Prostate gland (tissue), 2 donors: Measurements from ENCODE around the gene LAMA2. TPM values are rescaled to one million over a fixed set of nuclear protein-coding genes. Genes with fewer than 3 reads are reported as not detected.

ENCODE experiments used
- DNase-seq: peaks from one replicate; pipeline ENCODE4 v3.0.0-alpha.2; 2019; ENCODE audit warnings: low spot score
- H3K27ac ChIP-seq, 2 donors: fragments of 200-600 bp; sonication (generic); 2 replicates each; pipeline ENCODE4 v1.5.1; 2017 to 2019
- H3K27me3 ChIP-seq: fragments of 200-600 bp; sonication (generic); replicated peaks from 2 replicates; pipeline ENCODE4 v1.5.1; 2019; ENCODE audit not compliant: insufficient read depth
- H3K36me3 ChIP-seq, 2 donors: fragments of 200-600 bp; sonication (generic); 1 replicate in 1 of 2; 2 replicates in 1 of 2; pipeline versions ENCODE4 v1.5.1 to v1.8.1; 2017 to 2019
- H3K4me1 ChIP-seq: fragments of 200-600 bp; sonication (generic); replicated peaks from 2 replicates; pipeline ENCODE4 v1.5.1; 2019
- H3K4me3 ChIP-seq, 2 donors: fragments of 200-600 bp; sonication (generic); 2 replicates each; pipeline ENCODE4 v1.5.1; 2017 to 2019
- H3K9me3 ChIP-seq: fragments of 200-600 bp; sonication (generic); 2 replicates; pipeline ENCODE4 v1.5.1; 2017
- CTCF ChIP-seq, 4 experiments: fragments of 200-600 bp in 2 of 4; fragments of 450-650 bp in 2 of 4; sonication (generic) in 2 of 4; IDR thresholded peaks; 1 replicate in 3 of 4; 2 replicates in 1 of 4; pipeline ENCODE4 v1.5.1; 2016 to 2019; ENCODE audit warnings: antibody characterized with exemption in 4 of 4, mild to moderate bottlenecking in 2 of 4, moderate library complexity in 2 of 4
- POLR2A ChIP-seq: fragments of 450-650 bp; IDR thresholded peaks from one replicate; pipeline ENCODE4 v1.6.1; 2016; ENCODE audit warnings: antibody characterized with exemption, mild to moderate bottlenecking
- POLR2AphosphoS5 ChIP-seq: sonication (generic); formaldehyde crosslinking; IDR thresholded peaks from one replicate; pipeline ENCODE4 v1.6.1; 2017; ENCODE audit warnings: antibody characterized with exemption
- WGBS: methylation state at CpG from one replicate; pipeline ENCODE4 v1.1.5; 2018; 5-methylcytosine and 5-hydroxymethylcytosine counted together
- intact Hi-C: fragments of 100-400 bp; cut with DNase I; formaldehyde crosslinking; loops from one replicate; pipeline ENCODE4 v1.14.2; 2022
- total RNA-seq, 2 donors: library from RNA; depleted of rRNA; stranded (reverse); fragments of >200 nt; gene quantifications; one replicate each; pipeline ENCODE4 v1.1.0, GENCODE V29; 2016

The LAMA2 gene
- total RNA-seq, 2 donors from 2014 or later: 10.1 to 89.1 TPM

- no peak for DNase-seq
- Histone ChIP-seq H3K36me3 (no peaks in the 10 kb centered on the region), H3K27ac (no peak overlapping the region), H3K4me3 (no peak overlapping the region), H3K4me1 (no peaks in the 10 kb centered on the region), H3K9me3 (no peaks in the 10 kb centered on the region), H3K27me3 (no peaks in the 10 kb centered on the region)
- TF ChIP-seq POLR2A: no peak
- TF ChIP-seq CTCF (IDR thresholded peaks at IDR 0.05): no peak
- no peak for TF ChIP-seq POLR2AphosphoS5
- intact Hi-C loops: no loop called here
- WGBS: 85% methylated on average over 9 of the region's 9 CpGs
Measured at GRCh38 chr6:129314575-129314974, 431.6 kb downstream of the LAMA2 start.

DNA sequence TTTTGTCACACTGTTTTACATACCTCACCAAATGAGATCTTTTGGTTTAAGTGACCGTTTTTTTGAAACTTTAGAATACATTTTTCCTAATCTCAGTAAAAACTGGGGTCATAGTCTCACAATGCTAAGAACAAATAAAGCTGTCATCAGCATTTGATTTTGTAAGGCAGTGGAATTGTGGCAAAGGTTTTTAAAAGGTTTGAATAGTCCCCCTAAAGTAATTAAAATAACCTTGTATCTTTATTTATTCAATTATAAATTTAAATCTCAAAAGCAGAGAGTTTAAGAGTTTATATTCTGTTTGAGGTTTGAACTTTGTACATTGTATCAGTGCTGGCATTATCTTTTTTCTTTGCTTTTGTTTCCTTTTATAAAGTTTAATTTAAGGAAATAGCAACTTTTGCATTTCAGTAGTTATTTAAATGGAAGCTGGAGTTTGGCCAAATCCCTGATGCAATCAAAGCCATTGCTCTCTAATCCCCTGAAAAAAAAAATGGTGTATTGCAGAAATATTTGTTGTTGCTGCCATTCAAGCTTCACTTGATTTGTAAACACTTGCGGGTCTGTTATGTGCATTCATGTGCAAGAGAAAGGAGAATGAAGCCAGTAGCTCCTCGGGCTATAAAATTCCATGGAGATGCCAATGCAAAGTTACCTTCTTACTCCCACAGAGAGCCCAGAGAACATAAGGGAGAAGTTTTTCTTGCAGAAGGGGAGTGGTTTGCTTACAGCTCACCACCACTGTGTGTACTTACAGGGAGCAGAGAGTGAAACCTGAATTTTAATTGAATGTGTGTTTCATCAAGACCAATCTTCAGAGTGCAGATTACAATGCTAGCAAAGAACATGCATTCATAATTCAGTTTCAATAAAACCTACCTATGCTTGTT lies 435.2 kb downstream of the LAMA2 start:
- intact Hi-C loops: no loop called here
- Histone ChIP-seq H3K4me1 (no peaks in the 10 kb centered on the region), H3K9me3 (no peaks in the 10 kb centered on the region), H3K4me3 (no peak overlapping the region), H3K27ac (no peak overlapping the region), H3K27me3 (no peaks in the 10 kb centered on the region), H3K36me3 (no peaks in the 10 kb centered on the region)
- no peak for DNase-seq
- 18% methylated on average over 3 of the region's 3 CpGs for WGBS
- TF ChIP-seq POLR2A (no peak), CTCF (IDR thresholded peaks at IDR 0.05) (no peak), POLR2AphosphoS5 (no peak)

DNA sequence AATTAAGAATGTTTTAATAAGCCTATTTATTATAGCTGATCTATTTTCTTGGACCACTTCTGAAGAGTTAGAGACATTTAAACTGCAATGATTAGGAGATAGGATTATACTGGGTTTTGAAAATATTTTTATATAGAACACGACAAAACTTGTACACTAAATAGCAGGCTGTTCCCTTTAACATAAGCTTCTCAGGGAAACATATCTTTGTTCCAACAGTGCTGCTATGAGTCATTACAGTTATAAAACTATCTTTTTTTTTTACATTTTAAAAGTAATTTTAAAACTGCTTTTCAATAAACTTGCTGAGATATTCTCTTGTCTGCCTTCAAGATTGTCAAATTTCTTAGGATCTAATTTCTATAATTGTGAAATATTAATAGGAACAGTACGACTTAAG lies 438.0 kb downstream of the LAMA2 start:
- WGBS: 39% methylated on average over 2 of the region's 2 CpGs
- TF ChIP-seq POLR2AphosphoS5 (no peak), CTCF (IDR thresholded peaks at IDR 0.05) (no peak), POLR2A (no peak)
- Histone ChIP-seq H3K27me3 (no peaks in the 10 kb centered on the region), H3K27ac (no peak overlapping the region), H3K36me3 (no peaks in the 10 kb centered on the region), H3K4me1 (no peaks in the 10 kb centered on the region), H3K4me3 (no peak overlapping the region), H3K9me3 (no peaks in the 10 kb centered on the region)
- intact Hi-C loops: no loop called here
- no peak for DNase-seq

- Histone ChIP-seq H3K36me3 (no peaks in the 10 kb centered on the region), H3K27ac (no peak overlapping the region), H3K9me3 (no peaks in the 10 kb centered on the region), H3K4me1 (no peaks in the 10 kb centered on the region), H3K27me3 (no peaks in the 10 kb centered on the region), H3K4me3 (no peak overlapping the region)
- intact Hi-C loops: no loop called here
- no peak for DNase-seq
- WGBS: 71% methylated on average over 2 of the region's 2 CpGs
- TF ChIP-seq POLR2A (no peak), CTCF (IDR thresholded peaks at IDR 0.05) (no peak), POLR2AphosphoS5 (no peak)
Measured at GRCh38 chr6:129321303-129321702, 438.4 kb downstream of the LAMA2 start.

DNA sequence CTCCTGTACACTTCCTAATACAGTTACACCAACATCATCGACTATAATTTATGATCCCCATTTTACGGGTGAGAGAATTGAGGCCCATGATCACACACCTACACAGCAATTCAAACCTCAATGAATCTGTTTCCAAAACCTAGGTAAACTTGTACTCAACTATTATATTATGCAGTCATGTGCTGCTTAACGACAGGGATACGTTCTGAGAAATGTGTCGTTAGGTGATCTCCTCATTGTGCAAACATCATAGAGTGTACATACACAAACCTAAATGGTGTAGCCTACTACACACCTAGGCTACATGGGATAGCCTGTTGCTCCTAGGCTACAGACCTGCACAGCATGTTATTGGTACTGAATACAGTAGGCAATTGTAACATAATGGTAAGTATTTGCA lies 441.4 kb downstream of the LAMA2 start:
- Histone ChIP-seq H3K27ac (no peak overlapping the region), H3K9me3 (no peaks in the 10 kb centered on the region), H3K4me1 (no peaks in the 10 kb centered on the region), H3K36me3 (no peaks in the 10 kb centered on the region), H3K4me3 (no peak overlapping the region), H3K27me3 (no peaks in the 10 kb centered on the region)
- intact Hi-C loops: no loop called here
- DNase-seq: no peak
- TF ChIP-seq POLR2A: no peak
- TF ChIP-seq CTCF (IDR thresholded peaks at IDR 0.05): no peak
- TF ChIP-seq POLR2AphosphoS5: no peak
- 88% methylated on average over 5 of the region's 5 CpGs for WGBS
